H9 (cell line): ENCODE data around the gene LHPP. TPM values are rescaled to one million over a fixed set of nuclear protein-coding genes. Genes with fewer than 3 reads are reported as not detected.
A peak's percentile ranks its signal among the peaks of the same experiment; 100 is the strongest.

Experiments
- DNase-seq: peaks from one replicate; pipeline ENCODE4 v3.0.0-alpha.2; 2017
- H2AFZ ChIP-seq: one replicate; pipeline ENCODE4 v1.6.1; 2013; ENCODE audit warnings: mild to moderate bottlenecking, low read length, control low read depth, moderate library complexity
- H2AK5ac ChIP-seq: 2 replicates; pipeline ENCODE4 v1.6.1; 2013; ENCODE audit warnings: low read length, control low read depth, mixed read lengths; ENCODE audit not compliant: insufficient read length
- H2BK120ac ChIP-seq: one replicate; pipeline ENCODE4 v1.6.1; 2013; ENCODE audit warnings: low read depth, mild to moderate bottlenecking, low read length, control low read depth, inconsistent platforms; ENCODE audit not compliant: poor library complexity, severe bottlenecking
- H2BK12ac ChIP-seq: 2 replicates; pipeline ENCODE4 v1.6.1; 2013; ENCODE audit warnings: low read length, control low read depth, mixed read lengths, low read depth; ENCODE audit not compliant: insufficient read length
- H2BK15ac ChIP-seq: 2 replicates; pipeline ENCODE4 v1.6.1; 2013; ENCODE audit warnings: low read depth, low read length, control low read depth
- H2BK20ac ChIP-seq: one replicate; pipeline ENCODE4 v1.6.1; 2013; ENCODE audit warnings: low read depth, mild to moderate bottlenecking, low read length, control low read depth, inconsistent platforms; ENCODE audit not compliant: poor library complexity, severe bottlenecking
- H2BK5ac ChIP-seq: 2 replicates; pipeline ENCODE4 v1.6.1; 2013; ENCODE audit warnings: low read length, control low read depth, mixed read lengths; ENCODE audit not compliant: insufficient read length
- H3K14ac ChIP-seq: 2 replicates; pipeline ENCODE4 v1.6.1; 2013; ENCODE audit warnings: low read length, control low read depth; ENCODE audit not compliant: insufficient read depth
- H3K18ac ChIP-seq: 2 replicates; pipeline ENCODE4 v1.6.1; 2013; ENCODE audit warnings: low read depth, mild to moderate bottlenecking, mixed read lengths, low read length, control low read depth; ENCODE audit not compliant: insufficient read length
- H3K23ac ChIP-seq: 2 replicates; pipeline ENCODE4 v1.6.1; 2013; ENCODE audit warnings: low read length, control low read depth, mixed read lengths, low read depth; ENCODE audit not compliant: insufficient read length
- H3K23me2 ChIP-seq: 2 replicates; pipeline ENCODE4 v1.6.1; 2013; ENCODE audit warnings: low read depth, mild to moderate bottlenecking, mixed read lengths, low read length, control low read depth; ENCODE audit not compliant: insufficient read length, poor library complexity, severe bottlenecking
- H3K27ac ChIP-seq: 2 replicates; pipeline ENCODE4 v1.5.1; 2013; ENCODE audit warnings: low read length, control low read depth, mixed read lengths, low read depth; ENCODE audit not compliant: insufficient read length
- H3K27me3 ChIP-seq: 2 replicates; pipeline ENCODE4 v1.6.1; 2013; ENCODE audit warnings: low read length, control low read depth, inconsistent platforms; ENCODE audit not compliant: insufficient read depth
- H3K4ac ChIP-seq: 2 replicates; pipeline ENCODE4 v1.6.1; 2013; ENCODE audit warnings: low read depth, mild to moderate bottlenecking, control low read depth, inconsistent platforms, low read length, moderate library complexity
- H3K4me1 ChIP-seq: 2 replicates; pipeline ENCODE4 v1.6.1; 2013; ENCODE audit warnings: low read length, control low read depth, inconsistent platforms; ENCODE audit not compliant: insufficient read depth
- H3K4me2 ChIP-seq: 2 replicates; pipeline ENCODE4 v1.6.1; 2013; ENCODE audit warnings: low read length, control low read depth, mixed read lengths; ENCODE audit not compliant: insufficient read length, insufficient read depth
- H3K56ac ChIP-seq: 2 replicates; pipeline ENCODE4 v1.6.1; 2013; ENCODE audit warnings: low read depth, mild to moderate bottlenecking, mixed read lengths, low read length, control low read depth; ENCODE audit not compliant: insufficient read length
- H3K79me1 ChIP-seq: 2 replicates; pipeline ENCODE4 v1.6.1; 2013; ENCODE audit warnings: low read depth, mild to moderate bottlenecking, moderate library complexity, low read length, control low read depth, inconsistent platforms; ENCODE audit not compliant: insufficient read depth, poor library complexity, severe bottlenecking
- H3K79me2 ChIP-seq: 2 replicates; pipeline ENCODE4 v1.6.1; 2013; ENCODE audit warnings: low read length, control low read depth, inconsistent platforms; ENCODE audit not compliant: insufficient read depth
- H3K9ac ChIP-seq: 2 replicates; pipeline ENCODE4 v1.6.1; 2013; ENCODE audit warnings: low read length, control low read depth, mixed read lengths; ENCODE audit not compliant: insufficient read length; ENCODE audit errors: extremely low read depth
- H3K9me3 ChIP-seq: one replicate; pipeline ENCODE4 v1.6.1; 2013; ENCODE audit warnings: low read depth, low read length, inconsistent platforms; ENCODE audit not compliant: control insufficient read depth
- H3T11ph ChIP-seq: one replicate; pipeline ENCODE4 v1.6.1; 2013; ENCODE audit warnings: mild to moderate bottlenecking, low read length, control low read depth, inconsistent platforms
- H4K20me1 ChIP-seq: one replicate; pipeline ENCODE4 v1.6.1; 2013; ENCODE audit not compliant: control insufficient read depth, insufficient read length, insufficient read depth
- H4K5ac ChIP-seq: 2 replicates; pipeline ENCODE4 v1.6.1; 2013; ENCODE audit warnings: low read depth, mild to moderate bottlenecking, mixed read lengths, low read length, control low read depth; ENCODE audit not compliant: insufficient read length
- H4K8ac ChIP-seq: replicated peaks from 2 replicates; pipeline ENCODE4 v1.6.1; 2013; ENCODE audit warnings: low read length, control low read depth, mixed read lengths, low read depth; ENCODE audit not compliant: insufficient read length
- H4K91ac ChIP-seq: 2 replicates; pipeline ENCODE4 v1.6.1; 2013; ENCODE audit warnings: low read depth, mild to moderate bottlenecking, moderate library complexity, mixed read lengths, low read length, control low read depth; ENCODE audit not compliant: insufficient read length
- H3K27ac Mint-ChIP-seq, 3 experiments: 2 replicates in 2 of 3; 3 replicates in 1 of 3; pipeline ENCODE4 v1.8.0; 2020 to 2021; ENCODE audit warnings: mixed read lengths in 3 of 3, mild to moderate bottlenecking in 1 of 3, moderate library complexity in 1 of 3
- H3K27me3 Mint-ChIP-seq: 2 replicates; pipeline ENCODE4 v1.8.0; 2021; ENCODE audit warnings: low read depth, mild to moderate bottlenecking, moderate library complexity, mixed read lengths
- H3K36me3 Mint-ChIP-seq, 3 experiments: 2 replicates in 2 of 3; 3 replicates in 1 of 3; pipeline ENCODE4 v1.8.0; 2020 to 2021; ENCODE audit warnings: low read depth in 3 of 3, mixed read lengths in 3 of 3; ENCODE audit not compliant: insufficient read depth in 1 of 3
- H3K4me1 Mint-ChIP-seq, 2 experiments: 2 replicates each; pipeline ENCODE4 v1.8.0; 2020; ENCODE audit warnings: mixed read lengths in 2 of 2
- H3K4me3 Mint-ChIP-seq, 2 experiments: 2 replicates in 1 of 2; 3 replicates in 1 of 2; pipeline ENCODE4 v1.8.0; 2020 to 2021; ENCODE audit warnings: mild to moderate bottlenecking in 2 of 2, mixed read lengths in 2 of 2, moderate library complexity in 1 of 2
- H3K9me3 Mint-ChIP-seq, 2 experiments: 2 replicates in 1 of 2; 3 replicates in 1 of 2; pipeline ENCODE4 v1.8.0; 2020; ENCODE audit warnings: mild to moderate bottlenecking in 2 of 2, mixed read lengths in 2 of 2, moderate library complexity in 1 of 2
- WGBS: extraction: QIAGEN DNeasy Blood & Tissue Kit; methylation state at CpG from one replicate; pipeline ENCODE4 v1.1.7; 2013; ENCODE audit warnings: missing lambda C conversion rate, low lambda C conversion rate, mixed read lengths; ENCODE audit not compliant: insufficient read length; ENCODE audit errors: extremely low coverage; 5-methylcytosine and 5-hydroxymethylcytosine counted together
- total RNA-seq: library from RNA; stranded (reverse); gene quantifications from 2 replicates; pipeline ENCODE4 v1.2.1, GENCODE V29; 2021
- TF ChIP-seq, protein P1 (sequence below): fragments of 200-600 bp; sonication (generic); conservative IDR thresholded peaks from 3 replicates; pipeline ENCODE4 v1.8.0; 2021; ENCODE audit warnings: antibody characterized with exemption, mild to moderate bottlenecking

The LHPP gene
- total RNA-seq, 1 experiment from 2014 or later = 29.6 TPM

DNA sequence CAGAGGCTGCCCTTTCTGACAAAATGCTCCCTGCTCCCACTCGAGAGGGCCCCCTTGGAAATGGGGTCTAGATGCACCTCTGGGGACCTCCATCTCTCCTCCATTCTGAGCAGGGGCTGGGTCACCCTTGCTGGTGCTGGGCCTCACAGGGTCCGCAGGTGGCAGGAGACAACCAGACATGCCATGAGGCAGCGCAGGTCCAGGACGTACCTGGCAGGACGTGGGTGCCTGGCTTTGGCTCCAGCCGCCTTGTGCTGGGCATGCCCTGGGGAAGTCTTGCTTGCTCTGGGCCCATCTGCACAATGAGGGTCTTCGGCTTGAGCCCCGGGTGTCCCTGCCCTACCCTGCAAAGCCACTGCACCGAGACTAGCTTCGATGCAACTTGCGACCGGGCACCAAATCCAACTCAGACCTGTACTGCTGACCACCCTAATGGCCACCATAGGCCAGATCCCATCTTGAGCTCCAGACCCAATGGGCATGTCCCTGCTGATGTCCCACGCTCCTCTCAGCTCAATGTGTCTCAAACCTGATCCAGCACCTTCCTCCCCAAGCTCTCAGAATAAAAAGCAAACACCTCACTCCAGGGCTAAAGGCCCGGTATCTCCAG is 175.6 kb downstream of the LHPP start:
- H3K27ac ChIP-seq = no peak overlapping the region
- Mint-ChIP-seq H3K4me3 (no peak overlapping the region), H3K4me1 (peaks cover 3 to 4% of the 10 kb centered on the region in 2 experiments; a peak in 1 of 4 replicates), H3K36me3 (peaks cover 0 to 7% (median 4%) of the 10 kb centered on the region in 3 experiments; a peak in 5 of 7 replicates), H3K9me3 (0 out of 5 replicates have a peak, but pooled peaks cover 0 to 3% of the 10 kb centered on the region in 2 experiments), H3K27ac (peak overlapping the region in 1 of 3 experiments; percentile 23; a peak in 1 of 7 replicates), H3K27me3 (no peaks in the 10 kb centered on the region)
- DNase-seq = no peak
- H4K5ac ChIP-seq = no peak overlapping the region
- H3K79me1 ChIP-seq = no peaks in the 10 kb centered on the region
- H3K23me2 ChIP-seq = no peaks in the 10 kb centered on the region
- H2AK5ac ChIP-seq = no peak overlapping the region
- H3K56ac ChIP-seq = no peak overlapping the region
- H2BK12ac ChIP-seq = no peak overlapping the region
- no peak overlapping the region for H3K18ac ChIP-seq
- no peaks in the 10 kb centered on the region for H4K20me1 ChIP-seq
- H3K9me3 ChIP-seq = no peaks in the 10 kb centered on the region
- H3K79me2 ChIP-seq = 0 out of 2 replicates have a peak, but pooled peaks cover 3% of the 10 kb centered on the region
- H3T11ph ChIP-seq = no peak overlapping the region
- H3K23ac ChIP-seq = no peak overlapping the region
- no peak overlapping the region for H4K91ac ChIP-seq
- no peak overlapping the region for H3K4ac ChIP-seq
- no CpG with 5 or more reads among the region's 14 CpGs for WGBS
- no peak overlapping the region for H3K9ac ChIP-seq
- no peak overlapping the region for H3K4me2 ChIP-seq
- no peaks in the 10 kb centered on the region for H3K27me3 ChIP-seq
- H2BK120ac ChIP-seq = no peak overlapping the region
- no peak overlapping the region for H2BK20ac ChIP-seq
- H2AFZ ChIP-seq = no peak overlapping the region
- H2BK15ac ChIP-seq = no peak overlapping the region
- H4K8ac ChIP-seq = no peak overlapping the region
- TF ChIP-seq, protein P1, sequence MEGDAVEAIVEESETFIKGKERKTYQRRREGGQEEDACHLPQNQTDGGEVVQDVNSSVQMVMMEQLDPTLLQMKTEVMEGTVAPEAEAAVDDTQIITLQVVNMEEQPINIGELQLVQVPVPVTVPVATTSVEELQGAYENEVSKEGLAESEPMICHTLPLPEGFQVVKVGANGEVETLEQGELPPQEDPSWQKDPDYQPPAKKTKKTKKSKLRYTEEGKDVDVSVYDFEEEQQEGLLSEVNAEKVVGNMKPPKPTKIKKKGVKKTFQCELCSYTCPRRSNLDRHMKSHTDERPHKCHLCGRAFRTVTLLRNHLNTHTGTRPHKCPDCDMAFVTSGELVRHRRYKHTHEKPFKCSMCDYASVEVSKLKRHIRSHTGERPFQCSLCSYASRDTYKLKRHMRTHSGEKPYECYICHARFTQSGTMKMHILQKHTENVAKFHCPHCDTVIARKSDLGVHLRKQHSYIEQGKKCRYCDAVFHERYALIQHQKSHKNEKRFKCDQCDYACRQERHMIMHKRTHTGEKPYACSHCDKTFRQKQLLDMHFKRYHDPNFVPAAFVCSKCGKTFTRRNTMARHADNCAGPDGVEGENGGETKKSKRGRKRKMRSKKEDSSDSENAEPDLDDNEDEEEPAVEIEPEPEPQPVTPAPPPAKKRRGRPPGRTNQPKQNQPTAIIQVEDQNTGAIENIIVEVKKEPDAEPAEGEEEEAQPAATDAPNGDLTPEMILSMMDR = no peak
- H3K14ac ChIP-seq = no peak overlapping the region; the same call in 1 of the 2 replicates
- H3K4me1 ChIP-seq = no peaks in the 10 kb centered on the region
- no peak overlapping the region for H2BK5ac ChIP-seq
